Measurements from ENCODE around the gene BCKDK. TPM values are rescaled to one million over a fixed set of nuclear protein-coding genes. Genes with fewer than 3 reads are reported as not detected.

Gene BCKDK
- total RNA-seq, 1 experiment from 2014 or later, result 49.3 TPM

DNA sequence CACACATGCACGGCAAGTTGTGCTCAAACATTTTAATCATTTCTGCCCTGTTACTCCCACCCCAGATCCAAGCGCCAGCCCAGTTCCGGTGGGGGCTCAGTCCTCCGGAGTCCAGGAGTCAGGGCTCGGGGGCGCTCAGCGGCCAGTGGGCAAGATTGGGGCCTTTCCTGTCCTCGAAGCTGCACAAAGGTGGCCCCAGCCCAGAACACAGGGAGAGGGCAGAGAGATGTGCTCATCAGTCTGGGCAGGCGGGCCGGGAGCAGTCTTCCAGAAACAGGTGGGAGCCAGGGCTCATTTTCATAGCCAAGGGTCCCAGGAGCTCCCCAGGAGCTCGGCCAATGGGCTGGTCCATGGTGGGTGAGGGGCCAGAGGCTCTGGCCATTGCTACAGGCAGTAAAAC, 23.2 kb downstream of the BCKDK start:
- intact Hi-C loops (cut with micrococcal nuclease; ENCODE audit: unreplicated experiment), result no loop called here
- H3K36me3 Mint-ChIP-seq (ENCODE audit: insufficient read depth, unreplicated experiment), result peaks cover 89% of the 10 kb centered on the region
- no TSS peak for BruUV-seq (replicated peaks)
- no peaks in the 10 kb centered on the region for H3K9me3 Mint-ChIP-seq (ENCODE audit: low read depth, unreplicated experiment)
- peak overlapping the region; percentile 93 for H3K27ac Mint-ChIP-seq (ENCODE audit: unreplicated experiment)
- H3K4me1 Mint-ChIP-seq (ENCODE audit: low read depth, unreplicated experiment), result peaks cover 82% of the 10 kb centered on the region
- H3K4me3 Mint-ChIP-seq (ENCODE audit: low read depth, unreplicated experiment), result peak overlapping the region; percentile 66
- TF ChIP-seq, protein P1, sequence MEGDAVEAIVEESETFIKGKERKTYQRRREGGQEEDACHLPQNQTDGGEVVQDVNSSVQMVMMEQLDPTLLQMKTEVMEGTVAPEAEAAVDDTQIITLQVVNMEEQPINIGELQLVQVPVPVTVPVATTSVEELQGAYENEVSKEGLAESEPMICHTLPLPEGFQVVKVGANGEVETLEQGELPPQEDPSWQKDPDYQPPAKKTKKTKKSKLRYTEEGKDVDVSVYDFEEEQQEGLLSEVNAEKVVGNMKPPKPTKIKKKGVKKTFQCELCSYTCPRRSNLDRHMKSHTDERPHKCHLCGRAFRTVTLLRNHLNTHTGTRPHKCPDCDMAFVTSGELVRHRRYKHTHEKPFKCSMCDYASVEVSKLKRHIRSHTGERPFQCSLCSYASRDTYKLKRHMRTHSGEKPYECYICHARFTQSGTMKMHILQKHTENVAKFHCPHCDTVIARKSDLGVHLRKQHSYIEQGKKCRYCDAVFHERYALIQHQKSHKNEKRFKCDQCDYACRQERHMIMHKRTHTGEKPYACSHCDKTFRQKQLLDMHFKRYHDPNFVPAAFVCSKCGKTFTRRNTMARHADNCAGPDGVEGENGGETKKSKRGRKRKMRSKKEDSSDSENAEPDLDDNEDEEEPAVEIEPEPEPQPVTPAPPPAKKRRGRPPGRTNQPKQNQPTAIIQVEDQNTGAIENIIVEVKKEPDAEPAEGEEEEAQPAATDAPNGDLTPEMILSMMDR (IDR thresholded peaks at IDR 0.05; ENCODE audit: unreplicated experiment), result no peak
- no peaks in the 10 kb centered on the region for H3K27me3 Mint-ChIP-seq (ENCODE audit: unreplicated experiment)
- DNase-seq, result no peak
- CTCF ChIA-PET, result interaction anchor here (1.1 to 5.5 kb wide), 6 partner anchors 8 to 146 kb away, joined by 3 to 38 read pairs (median 4); partner anchors contain the start of genes HSD3B7 and KAT8

DNA sequence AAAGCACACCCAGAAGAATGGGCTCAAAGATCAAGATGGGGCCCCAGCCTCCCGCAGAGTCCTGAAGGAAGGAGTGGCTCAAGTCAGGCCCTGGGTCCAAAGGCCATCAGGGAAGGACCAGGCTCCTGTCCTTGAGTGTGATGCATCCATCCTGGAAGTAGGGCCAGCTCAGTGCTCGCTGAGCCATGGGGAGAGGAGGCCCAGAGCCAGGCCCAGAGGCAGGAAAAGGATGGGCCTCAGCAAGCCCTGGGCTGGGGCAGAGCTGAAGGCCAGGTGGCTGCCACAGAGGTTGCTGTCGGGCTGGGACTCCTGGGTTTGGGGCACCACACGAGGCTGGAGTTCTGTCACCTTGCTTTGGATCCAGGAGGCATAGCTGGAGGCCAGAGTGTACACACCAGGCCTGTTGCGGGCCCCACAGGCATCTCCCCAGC, 23.7 kb downstream of the BCKDK start:
- H3K9me3 Mint-ChIP-seq (ENCODE audit: low read depth, unreplicated experiment), result no peaks in the 10 kb centered on the region
- intact Hi-C loops (cut with micrococcal nuclease; ENCODE audit: unreplicated experiment), result no loop called here
- peak overlapping the region; percentile 66 for H3K4me3 Mint-ChIP-seq (ENCODE audit: low read depth, unreplicated experiment)

DNA sequence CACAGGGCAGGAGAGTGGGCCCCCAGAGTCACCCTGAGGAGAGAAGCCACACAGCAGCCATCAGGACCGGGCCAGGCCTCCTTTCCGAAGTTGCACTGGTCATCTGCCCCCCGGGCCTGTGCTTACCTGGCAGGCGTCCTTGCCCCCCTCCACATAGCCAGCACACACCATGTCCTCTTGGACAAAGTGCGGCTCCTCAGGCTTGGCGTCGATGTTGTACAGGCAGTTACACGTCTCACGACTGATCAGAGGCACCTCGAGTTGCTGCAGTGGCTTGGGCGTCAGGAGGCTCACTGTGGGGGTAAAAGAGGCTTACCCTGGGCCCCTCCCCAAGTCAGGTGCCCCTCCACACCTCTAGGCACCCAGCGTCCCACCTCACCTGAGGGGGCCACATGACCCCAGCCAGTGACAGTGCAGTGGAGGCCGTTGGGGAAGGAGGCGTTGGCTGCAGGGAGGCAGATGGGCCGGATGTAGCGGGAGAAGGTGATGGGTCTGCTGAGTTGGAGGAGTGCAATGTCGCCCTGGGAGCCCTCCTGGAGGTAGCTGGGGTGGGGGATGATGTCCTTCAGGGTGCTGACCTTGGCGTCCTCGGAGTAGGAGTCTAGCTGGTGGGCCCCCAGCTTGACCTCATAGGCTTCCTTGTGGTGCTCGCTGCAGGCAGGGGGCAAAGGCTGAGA, 24.3 kb downstream of the BCKDK start:
- H3K36me3 Mint-ChIP-seq (ENCODE audit: insufficient read depth, unreplicated experiment), result peaks cover 83% of the 10 kb centered on the region
- intact Hi-C loops (cut with micrococcal nuclease; ENCODE audit: unreplicated experiment), result no loop called here
- H3K9me3 Mint-ChIP-seq (ENCODE audit: low read depth, unreplicated experiment), result no peaks in the 10 kb centered on the region
- TF ChIP-seq, protein P1 (IDR thresholded peaks at IDR 0.05; ENCODE audit: unreplicated experiment), result no peak
- CTCF ChIA-PET, result interaction anchor here (1.2 to 5.5 kb wide), 3 partner anchors 10 to 15 kb away, joined by 3 to 26 read pairs (median 18); partner anchors contain the start of gene KAT8
- peaks cover 81% of the 10 kb centered on the region for H3K4me1 Mint-ChIP-seq (ENCODE audit: low read depth, unreplicated experiment)
- H3K4me3 Mint-ChIP-seq (ENCODE audit: low read depth, unreplicated experiment), result peak overlapping the region; percentile 93
- no peaks in the 10 kb centered on the region for H3K27me3 Mint-ChIP-seq (ENCODE audit: unreplicated experiment)
- BruUV-seq (replicated peaks), result no TSS peak
- H3K27ac Mint-ChIP-seq (ENCODE audit: unreplicated experiment), result peak overlapping the region; percentile 6
- no peak for DNase-seq

More for the DNA sequence above, 23.7 kb downstream of the BCKDK start:
- no peak for DNase-seq
- peaks cover 85% of the 10 kb centered on the region for H3K4me1 Mint-ChIP-seq (ENCODE audit: low read depth, unreplicated experiment)
- CTCF ChIA-PET, result interaction anchor here (1.2 to 5.5 kb wide), 4 partner anchors 10 to 147 kb away, joined by 3 to 38 read pairs (median 15); partner anchors contain the start of genes HSD3B7 and KAT8
- TF ChIP-seq, protein P1 (IDR thresholded peaks at IDR 0.05; ENCODE audit: unreplicated experiment), result no peak
- BruUV-seq (replicated peaks), result no TSS peak
- H3K27me3 Mint-ChIP-seq (ENCODE audit: unreplicated experiment), result no peaks in the 10 kb centered on the region
- peaks cover 86% of the 10 kb centered on the region for H3K36me3 Mint-ChIP-seq (ENCODE audit: insufficient read depth, unreplicated experiment)
- peak overlapping the region; percentile 93 for H3K27ac Mint-ChIP-seq (ENCODE audit: unreplicated experiment)

DNA sequence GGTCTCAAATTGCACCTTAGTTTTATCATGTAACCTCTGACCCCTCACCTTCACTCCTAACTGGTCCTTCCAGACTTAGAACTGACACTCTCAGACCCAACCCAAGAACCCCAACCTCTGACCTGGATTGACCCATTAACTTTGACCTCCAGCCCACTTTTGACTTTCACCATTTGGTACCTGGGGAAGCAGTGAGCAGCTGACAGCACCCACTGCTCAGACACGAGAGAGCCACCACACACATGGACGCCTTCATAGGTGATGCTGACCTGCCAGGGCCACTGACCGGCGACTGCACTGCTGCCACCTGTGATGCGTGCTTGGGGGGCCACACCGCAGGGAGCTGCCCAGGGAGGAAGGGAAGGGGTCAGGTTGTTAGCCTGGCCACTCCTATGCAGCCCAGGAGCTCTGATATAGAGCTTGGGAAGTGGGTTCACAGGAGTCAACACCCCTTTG, 24.9 kb downstream of the BCKDK start:
- H3K4me1 Mint-ChIP-seq (ENCODE audit: low read depth, unreplicated experiment), result peaks cover 77% of the 10 kb centered on the region
- peak overlapping the region; percentile 93 for H3K4me3 Mint-ChIP-seq (ENCODE audit: low read depth, unreplicated experiment)
- CTCF ChIA-PET, result interaction anchor here (1.2 to 3.8 kb wide), 2 partner anchors 9 to 16 kb away, joined by 3 to 18 read pairs; partner anchors contain the start of gene KAT8
- intact Hi-C loops (cut with micrococcal nuclease; ENCODE audit: unreplicated experiment), result no loop called here
- H3K27me3 Mint-ChIP-seq (ENCODE audit: unreplicated experiment), result no peaks in the 10 kb centered on the region
- H3K9me3 Mint-ChIP-seq (ENCODE audit: low read depth, unreplicated experiment), result no peaks in the 10 kb centered on the region
- H3K36me3 Mint-ChIP-seq (ENCODE audit: insufficient read depth, unreplicated experiment), result peaks cover 81% of the 10 kb centered on the region
- TF ChIP-seq, protein P1 (IDR thresholded peaks at IDR 0.05; ENCODE audit: unreplicated experiment), result no peak
- no TSS peak for BruUV-seq (replicated peaks)
- H3K27ac Mint-ChIP-seq (ENCODE audit: unreplicated experiment), result peak overlapping the region; percentile 6
- DNase-seq, result no peak

Data from Calu3 (cell line).